ENCODE results near the gene TOPBP1. TPM values are rescaled to one million over a fixed set of nuclear protein-coding genes. Genes with fewer than 3 reads are reported as not detected.

The TOPBP1 gene
- total and polyA plus RNA-seq, 2 experiments from 2014 or later, result 8.0 to 29.0 TPM

DNA sequence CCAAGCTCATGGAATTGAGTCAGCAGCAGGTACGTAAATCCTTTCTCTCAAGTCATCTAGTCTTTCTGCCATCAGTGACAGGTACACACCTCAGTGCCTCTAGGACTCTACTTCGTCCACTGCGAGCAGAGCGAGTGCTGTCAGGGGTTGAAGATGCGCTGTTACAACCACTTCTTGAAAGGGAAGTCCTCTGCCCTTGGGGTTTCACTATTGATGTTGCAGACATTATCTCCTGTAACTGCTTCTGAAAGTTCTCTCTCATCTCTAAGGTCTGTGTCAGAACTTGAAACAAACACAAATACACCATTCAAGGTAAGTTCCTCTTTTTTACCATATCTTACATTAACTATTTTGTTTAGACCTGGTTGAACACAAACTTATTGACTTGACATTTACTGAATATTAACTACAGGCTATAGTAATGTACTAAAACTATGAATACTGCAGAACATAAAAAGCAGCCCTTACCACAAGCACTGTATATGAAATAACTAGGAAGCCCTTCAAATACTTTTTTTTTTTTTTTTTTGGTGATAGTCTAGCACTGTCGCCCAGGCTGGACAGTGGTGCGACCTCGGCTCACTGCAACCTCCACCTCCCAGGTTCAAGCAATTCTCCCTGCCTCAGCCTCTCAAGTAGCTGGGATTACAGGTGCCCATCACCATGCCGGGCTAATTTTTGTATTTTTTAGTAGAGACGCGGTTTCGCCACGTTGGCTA, 41.5 kb downstream of the TOPBP1 start:
- Histone ChIP-seq H3K4me2 (no peak overlapping the region), H3K9me3 (ENCODE audit: low read depth) (no peaks in the 10 kb centered on the region), H3K79me2 (no peaks in the 10 kb centered on the region), H3K9me2 (replicated peaks; ENCODE audit: insufficient read depth) (no peaks in the 10 kb centered on the region), H2AFZ (no peak overlapping the region), H4K20me1 (ENCODE audit: insufficient read depth, poor library complexity, severe bottlenecking) (no peaks in the 10 kb centered on the region), H3K36me3 (replicated peaks; ENCODE audit: insufficient read depth, low read depth) (no peaks in the 10 kb centered on the region), H3K27me3 (no peaks in the 10 kb centered on the region), H3K4me1 (ENCODE audit: insufficient read depth) (no peaks in the 10 kb centered on the region), H3K4me3 (no peak overlapping the region), H3K27ac (no peak overlapping the region)
- DNase-seq (ENCODE audit: low spot score), result no peak
- WGBS (ENCODE audit: low lambda C conversion rate, missing lambda C conversion rate), result 98% methylated on average over 13 of the region's 13 CpGs
- TF ChIP-seq, protein P1, sequence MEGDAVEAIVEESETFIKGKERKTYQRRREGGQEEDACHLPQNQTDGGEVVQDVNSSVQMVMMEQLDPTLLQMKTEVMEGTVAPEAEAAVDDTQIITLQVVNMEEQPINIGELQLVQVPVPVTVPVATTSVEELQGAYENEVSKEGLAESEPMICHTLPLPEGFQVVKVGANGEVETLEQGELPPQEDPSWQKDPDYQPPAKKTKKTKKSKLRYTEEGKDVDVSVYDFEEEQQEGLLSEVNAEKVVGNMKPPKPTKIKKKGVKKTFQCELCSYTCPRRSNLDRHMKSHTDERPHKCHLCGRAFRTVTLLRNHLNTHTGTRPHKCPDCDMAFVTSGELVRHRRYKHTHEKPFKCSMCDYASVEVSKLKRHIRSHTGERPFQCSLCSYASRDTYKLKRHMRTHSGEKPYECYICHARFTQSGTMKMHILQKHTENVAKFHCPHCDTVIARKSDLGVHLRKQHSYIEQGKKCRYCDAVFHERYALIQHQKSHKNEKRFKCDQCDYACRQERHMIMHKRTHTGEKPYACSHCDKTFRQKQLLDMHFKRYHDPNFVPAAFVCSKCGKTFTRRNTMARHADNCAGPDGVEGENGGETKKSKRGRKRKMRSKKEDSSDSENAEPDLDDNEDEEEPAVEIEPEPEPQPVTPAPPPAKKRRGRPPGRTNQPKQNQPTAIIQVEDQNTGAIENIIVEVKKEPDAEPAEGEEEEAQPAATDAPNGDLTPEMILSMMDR (IDR thresholded peaks at IDR 0.05; ENCODE audit: poor library complexity), result no peak
- TF ChIP-seq EZH2 (IDR thresholded peaks at IDR 0.05; ENCODE audit: borderline replicate concordance) (no peak), EZH2phosphoT487 (IDR thresholded peaks at IDR 0.05; ENCODE audit: low read depth, severe bottlenecking, unreplicated experiment) (no peak)

DNA sequence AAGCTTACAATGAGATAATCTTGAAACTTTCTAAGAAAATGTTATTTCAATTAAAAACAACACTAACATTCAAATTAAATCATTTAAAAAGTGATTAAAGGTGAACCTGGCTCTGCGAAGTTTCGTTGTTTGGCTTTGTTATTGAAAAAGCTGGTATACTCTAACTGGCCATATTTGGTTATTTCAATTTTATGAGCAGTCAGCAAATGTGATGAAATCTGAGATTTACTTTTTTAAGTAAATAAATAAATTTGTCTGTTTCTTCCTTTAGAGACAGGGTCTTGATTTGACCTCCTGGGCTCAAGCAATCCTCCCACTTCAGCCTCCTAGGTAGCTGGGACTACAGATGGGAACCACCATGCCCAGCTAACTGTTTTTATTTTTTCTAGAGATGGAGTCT, 50.2 kb downstream of the TOPBP1 start:
- H3K79me2 ChIP-seq, result no peaks in the 10 kb centered on the region
- H3K27ac ChIP-seq, result no peak overlapping the region
- TF ChIP-seq EZH2 (IDR thresholded peaks at IDR 0.05; ENCODE audit: borderline replicate concordance) (no peak), EZH2phosphoT487 (IDR thresholded peaks at IDR 0.05; ENCODE audit: low read depth, severe bottlenecking, unreplicated experiment) (no peak)
- TF ChIP-seq, protein P1 (IDR thresholded peaks at IDR 0.05; ENCODE audit: poor library complexity), result no peak
- WGBS (ENCODE audit: low lambda C conversion rate, missing lambda C conversion rate), result 99% methylated on average over 2 of the region's 2 CpGs
- H2AFZ ChIP-seq, result no peak overlapping the region
- no peaks in the 10 kb centered on the region for H3K36me3 ChIP-seq (replicated peaks; ENCODE audit: insufficient read depth, low read depth)
- no peak for DNase-seq (ENCODE audit: low spot score)
- H3K4me2 ChIP-seq, result no peak overlapping the region
- no peak overlapping the region for H3K4me3 ChIP-seq
- no peaks in the 10 kb centered on the region for H3K27me3 ChIP-seq
- H3K4me1 ChIP-seq (ENCODE audit: insufficient read depth), result no peaks in the 10 kb centered on the region
- H3K9me3 ChIP-seq (ENCODE audit: low read depth), result no peaks in the 10 kb centered on the region
- no peaks in the 10 kb centered on the region for H4K20me1 ChIP-seq (ENCODE audit: insufficient read depth, poor library complexity, severe bottlenecking)
- H3K9me2 ChIP-seq (replicated peaks; ENCODE audit: insufficient read depth), result no peaks in the 10 kb centered on the region

DNA sequence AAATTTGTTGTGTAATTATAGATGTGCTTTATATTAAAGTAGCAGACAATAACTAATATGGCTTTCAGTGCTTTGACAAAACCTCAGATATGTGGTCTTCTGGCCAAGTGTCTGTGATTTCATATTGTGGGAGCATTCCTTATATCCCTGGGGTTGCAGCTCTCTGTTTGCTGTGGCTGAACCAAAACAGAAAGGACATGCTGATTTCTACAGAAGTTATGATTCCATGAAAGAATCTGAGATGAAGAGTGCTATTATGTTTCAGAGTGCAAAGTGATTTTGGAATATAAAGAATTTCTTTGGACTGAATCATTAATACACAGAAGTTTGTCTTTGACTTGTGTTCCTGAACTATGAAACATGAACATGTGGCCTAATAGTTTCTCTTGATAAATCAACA, 51.7 kb downstream of the TOPBP1 start:
- DNase-seq (ENCODE audit: low spot score), result no peak
- Histone ChIP-seq H3K4me3 (no peak overlapping the region), H3K9me2 (replicated peaks; ENCODE audit: insufficient read depth) (no peaks in the 10 kb centered on the region), H2AFZ (no peak overlapping the region), H3K27me3 (no peaks in the 10 kb centered on the region), H3K9me3 (ENCODE audit: low read depth) (no peaks in the 10 kb centered on the region), H3K79me2 (no peaks in the 10 kb centered on the region), H3K4me1 (ENCODE audit: insufficient read depth) (no peaks in the 10 kb centered on the region), H3K36me3 (replicated peaks; ENCODE audit: insufficient read depth, low read depth) (no peaks in the 10 kb centered on the region), H3K27ac (no peak overlapping the region), H3K4me2 (no peak overlapping the region), H4K20me1 (ENCODE audit: insufficient read depth, poor library complexity, severe bottlenecking) (no peaks in the 10 kb centered on the region)
- TF ChIP-seq, protein P1 (IDR thresholded peaks at IDR 0.05; ENCODE audit: poor library complexity), result no peak
- TF ChIP-seq EZH2 (IDR thresholded peaks at IDR 0.05; ENCODE audit: borderline replicate concordance) (no peak), EZH2phosphoT487 (IDR thresholded peaks at IDR 0.05; ENCODE audit: low read depth, severe bottlenecking, unreplicated experiment) (no peak)
